H9 (cell line): ENCODE data around the gene MED13L. TPM values are rescaled to one million over a fixed set of nuclear protein-coding genes. Genes with fewer than 3 reads are reported as not detected.

Experiments
- DNase-seq: peaks from one replicate; pipeline ENCODE4 v3.0.0-alpha.2; 2017
- H2AFZ ChIP-seq: one replicate; pipeline ENCODE4 v1.6.1; 2013; ENCODE audit warnings: mild to moderate bottlenecking, low read length, control low read depth, moderate library complexity
- H2AK5ac ChIP-seq: 2 replicates; pipeline ENCODE4 v1.6.1; 2013; ENCODE audit warnings: low read length, control low read depth, mixed read lengths; ENCODE audit not compliant: insufficient read length
- H2BK120ac ChIP-seq: one replicate; pipeline ENCODE4 v1.6.1; 2013; ENCODE audit warnings: low read depth, mild to moderate bottlenecking, low read length, control low read depth, inconsistent platforms; ENCODE audit not compliant: poor library complexity, severe bottlenecking
- H2BK12ac ChIP-seq: 2 replicates; pipeline ENCODE4 v1.6.1; 2013; ENCODE audit warnings: low read length, control low read depth, mixed read lengths, low read depth; ENCODE audit not compliant: insufficient read length
- H2BK15ac ChIP-seq: 2 replicates; pipeline ENCODE4 v1.6.1; 2013; ENCODE audit warnings: low read depth, low read length, control low read depth
- H2BK20ac ChIP-seq: one replicate; pipeline ENCODE4 v1.6.1; 2013; ENCODE audit warnings: low read depth, mild to moderate bottlenecking, low read length, control low read depth, inconsistent platforms; ENCODE audit not compliant: poor library complexity, severe bottlenecking
- H2BK5ac ChIP-seq: 2 replicates; pipeline ENCODE4 v1.6.1; 2013; ENCODE audit warnings: low read length, control low read depth, mixed read lengths; ENCODE audit not compliant: insufficient read length
- H3K14ac ChIP-seq: 2 replicates; pipeline ENCODE4 v1.6.1; 2013; ENCODE audit warnings: low read length, control low read depth; ENCODE audit not compliant: insufficient read depth
- H3K18ac ChIP-seq: 2 replicates; pipeline ENCODE4 v1.6.1; 2013; ENCODE audit warnings: low read depth, mild to moderate bottlenecking, mixed read lengths, low read length, control low read depth; ENCODE audit not compliant: insufficient read length
- H3K23ac ChIP-seq: 2 replicates; pipeline ENCODE4 v1.6.1; 2013; ENCODE audit warnings: low read length, control low read depth, mixed read lengths, low read depth; ENCODE audit not compliant: insufficient read length
- H3K23me2 ChIP-seq: 2 replicates; pipeline ENCODE4 v1.6.1; 2013; ENCODE audit warnings: low read depth, mild to moderate bottlenecking, mixed read lengths, low read length, control low read depth; ENCODE audit not compliant: insufficient read length, poor library complexity, severe bottlenecking
- H3K27ac ChIP-seq: 2 replicates; pipeline ENCODE4 v1.5.1; 2013; ENCODE audit warnings: low read length, control low read depth, mixed read lengths, low read depth; ENCODE audit not compliant: insufficient read length
- H3K27me3 ChIP-seq: 2 replicates; pipeline ENCODE4 v1.6.1; 2013; ENCODE audit warnings: low read length, control low read depth, inconsistent platforms; ENCODE audit not compliant: insufficient read depth
- H3K4ac ChIP-seq: 2 replicates; pipeline ENCODE4 v1.6.1; 2013; ENCODE audit warnings: low read depth, mild to moderate bottlenecking, control low read depth, inconsistent platforms, low read length, moderate library complexity
- H3K4me1 ChIP-seq: 2 replicates; pipeline ENCODE4 v1.6.1; 2013; ENCODE audit warnings: low read length, control low read depth, inconsistent platforms; ENCODE audit not compliant: insufficient read depth
- H3K4me2 ChIP-seq: 2 replicates; pipeline ENCODE4 v1.6.1; 2013; ENCODE audit warnings: low read length, control low read depth, mixed read lengths; ENCODE audit not compliant: insufficient read length, insufficient read depth
- H3K56ac ChIP-seq: 2 replicates; pipeline ENCODE4 v1.6.1; 2013; ENCODE audit warnings: low read depth, mild to moderate bottlenecking, mixed read lengths, low read length, control low read depth; ENCODE audit not compliant: insufficient read length
- H3K79me1 ChIP-seq: 2 replicates; pipeline ENCODE4 v1.6.1; 2013; ENCODE audit warnings: low read depth, mild to moderate bottlenecking, moderate library complexity, low read length, control low read depth, inconsistent platforms; ENCODE audit not compliant: insufficient read depth, poor library complexity, severe bottlenecking
- H3K79me2 ChIP-seq: 2 replicates; pipeline ENCODE4 v1.6.1; 2013; ENCODE audit warnings: low read length, control low read depth, inconsistent platforms; ENCODE audit not compliant: insufficient read depth
- H3K9ac ChIP-seq: 2 replicates; pipeline ENCODE4 v1.6.1; 2013; ENCODE audit warnings: low read length, control low read depth, mixed read lengths; ENCODE audit not compliant: insufficient read length; ENCODE audit errors: extremely low read depth
- H3K9me3 ChIP-seq: one replicate; pipeline ENCODE4 v1.6.1; 2013; ENCODE audit warnings: low read depth, low read length, inconsistent platforms; ENCODE audit not compliant: control insufficient read depth
- H3T11ph ChIP-seq: one replicate; pipeline ENCODE4 v1.6.1; 2013; ENCODE audit warnings: mild to moderate bottlenecking, low read length, control low read depth, inconsistent platforms
- H4K20me1 ChIP-seq: one replicate; pipeline ENCODE4 v1.6.1; 2013; ENCODE audit not compliant: control insufficient read depth, insufficient read length, insufficient read depth
- H4K5ac ChIP-seq: 2 replicates; pipeline ENCODE4 v1.6.1; 2013; ENCODE audit warnings: low read depth, mild to moderate bottlenecking, mixed read lengths, low read length, control low read depth; ENCODE audit not compliant: insufficient read length
- H4K8ac ChIP-seq: replicated peaks from 2 replicates; pipeline ENCODE4 v1.6.1; 2013; ENCODE audit warnings: low read length, control low read depth, mixed read lengths, low read depth; ENCODE audit not compliant: insufficient read length
- H4K91ac ChIP-seq: 2 replicates; pipeline ENCODE4 v1.6.1; 2013; ENCODE audit warnings: low read depth, mild to moderate bottlenecking, moderate library complexity, mixed read lengths, low read length, control low read depth; ENCODE audit not compliant: insufficient read length
- H3K27ac Mint-ChIP-seq, 3 experiments: 2 replicates in 2 of 3; 3 replicates in 1 of 3; pipeline ENCODE4 v1.8.0; 2020 to 2021; ENCODE audit warnings: mixed read lengths in 3 of 3, mild to moderate bottlenecking in 1 of 3, moderate library complexity in 1 of 3
- H3K27me3 Mint-ChIP-seq: 2 replicates; pipeline ENCODE4 v1.8.0; 2021; ENCODE audit warnings: low read depth, mild to moderate bottlenecking, moderate library complexity, mixed read lengths
- H3K36me3 Mint-ChIP-seq, 3 experiments: 2 replicates in 2 of 3; 3 replicates in 1 of 3; pipeline ENCODE4 v1.8.0; 2020 to 2021; ENCODE audit warnings: low read depth in 3 of 3, mixed read lengths in 3 of 3; ENCODE audit not compliant: insufficient read depth in 1 of 3
- H3K4me1 Mint-ChIP-seq, 2 experiments: 2 replicates each; pipeline ENCODE4 v1.8.0; 2020; ENCODE audit warnings: mixed read lengths in 2 of 2
- H3K4me3 Mint-ChIP-seq, 2 experiments: 2 replicates in 1 of 2; 3 replicates in 1 of 2; pipeline ENCODE4 v1.8.0; 2020 to 2021; ENCODE audit warnings: mild to moderate bottlenecking in 2 of 2, mixed read lengths in 2 of 2, moderate library complexity in 1 of 2
- H3K9me3 Mint-ChIP-seq, 2 experiments: 2 replicates in 1 of 2; 3 replicates in 1 of 2; pipeline ENCODE4 v1.8.0; 2020; ENCODE audit warnings: mild to moderate bottlenecking in 2 of 2, mixed read lengths in 2 of 2, moderate library complexity in 1 of 2
- CTCF ChIP-seq: fragments of 200-600 bp; sonication (generic); conservative IDR thresholded peaks from 3 replicates; pipeline ENCODE4 v1.8.0; 2021; ENCODE audit warnings: antibody characterized with exemption, mild to moderate bottlenecking
- WGBS: extraction: QIAGEN DNeasy Blood & Tissue Kit; methylation state at CpG from one replicate; pipeline ENCODE4 v1.1.7; 2013; ENCODE audit warnings: missing lambda C conversion rate, low lambda C conversion rate, mixed read lengths; ENCODE audit not compliant: insufficient read length; ENCODE audit errors: extremely low coverage; 5-methylcytosine and 5-hydroxymethylcytosine counted together
- total RNA-seq: library from RNA; stranded (reverse); gene quantifications from 2 replicates; pipeline ENCODE4 v1.2.1, GENCODE V29; 2021

The MED13L gene
- total RNA-seq, 1 experiment from 2014 or later, result 52.4 TPM

DNA sequence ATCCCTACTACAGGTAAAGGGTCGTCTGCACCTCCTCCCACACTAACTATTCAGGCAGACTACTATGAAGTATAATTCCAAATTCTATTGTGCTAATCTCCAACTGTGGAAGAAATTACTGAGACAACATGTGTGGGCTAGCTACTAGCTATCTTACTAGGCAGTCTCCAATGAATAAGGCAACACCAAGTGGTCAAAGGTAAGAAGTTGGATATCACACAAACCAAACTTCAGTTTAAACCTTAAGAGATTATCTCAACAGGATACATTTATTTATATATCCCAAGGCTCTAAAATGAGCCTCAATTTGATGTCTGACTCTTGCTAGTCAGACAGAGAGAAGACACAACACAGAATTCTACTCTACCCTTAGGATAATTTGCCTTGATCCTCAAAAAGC, 14.1 kb downstream of the MED13L start:
- Histone ChIP-seq H2AK5ac (no peak overlapping the region), H4K91ac (no peak overlapping the region), H4K8ac (no peak overlapping the region), H3K9ac (no peak overlapping the region), H3K4me2 (no peak overlapping the region), H2BK5ac (no peak overlapping the region), H4K5ac (no peak overlapping the region), H2BK15ac (no peak overlapping the region), H3K18ac (no peak overlapping the region), H3K79me1 (peaks cover 8% of the 10 kb centered on the region), H3K79me2 (peaks cover 28% of the 10 kb centered on the region), H3K4ac (no peak overlapping the region), H3K27me3 (no peaks in the 10 kb centered on the region), H3K4me1 (peaks cover 5% of the 10 kb centered on the region), H3K9me3 (no peaks in the 10 kb centered on the region), H3K23ac (no peak overlapping the region), H2BK12ac (no peak overlapping the region), H3K27ac (no peak overlapping the region), H4K20me1 (no peaks in the 10 kb centered on the region), H2BK20ac (no peak overlapping the region), H3K23me2 (no peaks in the 10 kb centered on the region), H2BK120ac (no peak overlapping the region), H3K56ac (no peak overlapping the region), H3T11ph (no peak overlapping the region), H2AFZ (no peak overlapping the region), H3K14ac (no peak overlapping the region)
- Mint-ChIP-seq H3K27ac (peak overlapping the region in 2 of 3 experiments; percentile 57 to 71; a peak in 3 of 7 replicates), H3K4me1 (peaks cover 26 to 30% of the 10 kb centered on the region in 2 experiments), H3K36me3 (no peaks in the 10 kb centered on the region), H3K4me3 (no peak overlapping the region), H3K27me3 (no peaks in the 10 kb centered on the region), H3K9me3 (no peaks in the 10 kb centered on the region)
- no peak for TF ChIP-seq CTCF
- no peak for DNase-seq
- WGBS, result no CpG with 5 or more reads among the region's 1 CpG
